NCI-H1436 treated with DMSO at 0.1 percent for 48 hours (cell line): ENCODE results near the gene TMEM61.
A peak's percentile ranks its signal among the peaks of the same experiment; 100 is the strongest.
"Not testable (repeated sequence)": the region's sequence is repeated elsewhere in the genome, so short reads cannot be mapped to it uniquely, and the experiment has no call there.

Experiments
- DNase-seq: peaks from one replicate; lab custom pipeline; 2025; lab: John Stamatoyannopoulos, UW

TMEM61 gene

GRCh38 chr1:54980528-54981241 is at the start of gene TMEM61:
Gene TMEM61, plus strand, starts transcription at chr1:54980628. Its CDS starts 438 bp downstream, at chr1:54981066.
- DNase-seq = no peak

GRCh38 chr1:54931275-54931840 is 49.1 kb upstream of the TMEM61 start:
- no peak for DNase-seq

DNA sequence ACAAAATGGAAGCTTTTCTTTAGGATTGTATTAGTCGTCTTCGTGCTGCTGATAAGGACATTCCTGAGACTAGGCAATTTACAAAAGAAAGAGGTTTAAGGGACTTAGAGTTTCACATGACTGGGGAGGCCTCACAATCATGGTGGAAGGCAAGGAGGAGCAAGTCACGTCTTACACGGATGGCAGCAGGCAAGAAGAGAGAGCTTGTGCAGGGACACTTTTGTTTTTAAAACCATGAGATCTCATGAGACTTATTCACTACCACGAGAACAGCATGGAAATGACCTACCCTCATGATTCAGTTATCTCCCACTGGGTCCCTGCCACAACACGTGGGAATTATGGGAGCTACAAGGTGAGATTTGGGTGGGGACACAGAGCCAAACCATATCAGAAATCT is 46.3 kb upstream of the TMEM61 start:
- not testable (repeated sequence) for DNase-seq

DNA sequence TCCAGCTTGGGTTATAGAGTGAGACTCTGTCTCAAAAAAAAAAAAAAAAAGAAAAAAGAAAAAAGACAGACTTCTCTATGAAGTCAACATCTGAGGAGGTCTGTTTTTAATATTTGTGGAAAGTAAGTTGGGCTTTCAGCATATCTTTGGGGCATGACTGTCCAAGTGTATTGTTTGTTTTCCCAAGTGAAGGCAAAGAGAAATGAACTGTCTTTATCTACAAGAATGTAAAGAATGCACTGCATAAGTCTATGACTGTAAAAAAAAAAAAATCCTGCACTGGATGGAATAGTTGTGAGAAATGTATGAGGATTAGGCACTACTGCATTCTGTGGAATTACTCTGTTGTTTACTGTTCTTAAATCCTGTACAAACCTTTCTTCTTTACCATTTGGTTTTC is 45.6 kb upstream of the TMEM61 start:
- no peak for DNase-seq

- DNase-seq = no peak
Measured at GRCh38 chr1:54936791-54937190, 43.6 kb upstream of the TMEM61 start.

DNA sequence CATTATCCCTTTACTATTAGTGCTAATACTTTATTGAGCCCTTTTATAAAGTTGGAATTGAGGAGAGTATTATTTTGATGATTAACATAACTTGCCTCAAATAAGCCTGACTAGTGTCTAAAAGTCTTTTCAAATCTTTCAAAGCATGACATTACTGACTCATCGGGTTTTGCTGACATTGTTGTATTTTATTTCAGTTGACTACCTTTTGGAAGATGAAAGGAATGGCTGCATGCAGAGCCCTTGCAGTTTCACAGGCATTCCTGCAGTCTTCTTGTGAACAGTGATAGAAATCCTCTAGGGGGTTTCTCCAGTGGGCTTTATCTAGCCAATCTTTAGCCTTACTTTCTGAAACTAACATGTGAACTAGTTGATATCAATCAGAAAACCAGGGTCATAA is 43.0 kb upstream of the TMEM61 start:
- no peak for DNase-seq

GRCh38 chr1:54938955-54939354 is 41.5 kb upstream of the TMEM61 start:
- DNase-seq = not testable (repeated sequence)

DNA sequence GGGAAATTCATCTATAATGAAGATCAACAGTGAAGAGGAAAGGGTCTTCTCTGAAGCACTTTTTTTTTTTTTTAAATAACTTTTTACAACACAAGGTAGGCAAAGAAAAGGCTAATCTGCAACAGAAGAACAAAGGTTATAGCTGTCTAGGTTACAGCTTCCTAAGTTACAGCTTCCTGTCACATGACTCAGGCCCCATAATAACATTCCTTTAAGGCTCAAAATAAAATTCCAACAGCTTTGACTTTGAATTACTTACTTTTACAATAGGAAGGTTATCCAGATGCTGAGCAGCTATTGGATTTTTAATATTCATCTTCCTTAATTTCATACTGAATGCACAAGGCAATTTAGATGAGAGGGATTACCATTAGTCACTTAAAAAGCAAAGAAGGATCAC is 40.4 kb upstream of the TMEM61 start:
- DNase-seq = no peak

GRCh38 chr1:54942976-54943375 is 37.5 kb upstream of the TMEM61 start:
- no peak for DNase-seq

DNA sequence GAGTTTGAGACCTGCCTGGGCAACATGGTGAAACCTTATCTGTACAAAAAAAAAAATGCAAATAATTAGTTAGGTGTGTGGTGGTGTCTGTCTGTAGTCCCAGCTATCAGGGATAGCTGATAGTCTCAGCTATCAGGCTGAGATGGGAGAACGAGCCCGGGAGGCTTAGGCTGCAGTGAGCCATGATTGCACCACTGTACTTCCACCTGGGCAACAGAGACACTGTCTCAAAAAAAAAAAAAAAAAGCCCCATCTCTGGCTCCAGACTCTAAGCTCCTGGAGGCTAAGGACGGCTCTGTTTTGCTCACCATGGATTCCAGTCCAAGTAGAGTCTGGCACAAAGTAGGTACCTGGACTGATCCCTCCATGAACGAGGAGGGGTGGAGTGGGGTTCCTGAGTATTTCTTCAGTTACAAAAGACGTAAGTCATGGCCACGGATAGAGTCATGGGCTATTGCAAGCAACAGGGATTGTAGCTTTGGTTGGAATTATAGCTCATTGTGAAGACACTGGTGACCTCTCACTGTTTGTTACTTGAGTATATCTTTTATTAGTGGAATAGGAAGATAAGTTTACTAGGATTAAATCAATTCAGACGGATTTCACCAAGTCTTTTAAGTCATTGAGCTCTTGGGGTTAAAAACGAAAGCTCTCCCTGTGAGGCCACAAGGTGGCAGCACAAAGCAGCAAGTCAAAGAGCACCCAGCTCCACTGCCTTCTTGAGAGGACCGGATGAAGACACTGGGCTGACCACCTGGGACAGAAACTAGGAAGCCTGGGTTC is 35.6 kb upstream of the TMEM61 start:
- DNase-seq = no peak

DNA sequence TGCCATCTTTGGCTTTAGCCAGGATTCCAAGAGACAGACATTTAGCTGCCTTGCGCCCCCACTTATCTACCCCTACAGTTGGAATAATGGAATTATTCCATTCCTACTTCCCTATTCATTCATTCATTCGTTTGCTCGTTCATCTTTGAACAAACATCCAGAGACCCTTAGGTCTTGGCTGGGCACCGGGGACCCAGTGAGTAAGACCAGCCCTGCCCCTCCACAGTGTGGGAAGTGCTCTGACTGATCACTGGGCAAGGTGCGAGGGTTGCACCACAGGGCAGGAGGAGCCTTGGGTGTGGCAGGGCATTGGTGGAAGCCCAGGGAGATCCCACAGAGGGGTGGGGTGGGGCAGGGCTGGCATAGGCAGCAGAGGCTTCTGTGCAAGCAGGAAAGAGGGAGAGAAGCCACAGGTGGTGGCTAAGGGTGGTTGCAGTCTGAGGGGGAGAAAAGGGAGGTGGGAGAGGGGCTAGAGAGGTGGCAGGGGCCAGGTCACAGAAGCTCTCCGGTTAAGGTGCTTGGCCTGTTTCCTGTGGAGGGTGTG is 35.0 kb upstream of the TMEM61 start:
- DNase-seq = no peak

- no peak for DNase-seq
Measured at GRCh38 chr1:54947540-54947939, 32.9 kb upstream of the TMEM61 start.

- DNase-seq = no peak
Measured at GRCh38 chr1:54949053-54949452, 31.4 kb upstream of the TMEM61 start.

- no peak for DNase-seq
Measured at GRCh38 chr1:54950006-54950368, 30.4 kb upstream of the TMEM61 start.

- peak; percentile 9 for DNase-seq
Measured at GRCh38 chr1:54950369-54951163, 29.9 kb upstream of the TMEM61 start.

DNA sequence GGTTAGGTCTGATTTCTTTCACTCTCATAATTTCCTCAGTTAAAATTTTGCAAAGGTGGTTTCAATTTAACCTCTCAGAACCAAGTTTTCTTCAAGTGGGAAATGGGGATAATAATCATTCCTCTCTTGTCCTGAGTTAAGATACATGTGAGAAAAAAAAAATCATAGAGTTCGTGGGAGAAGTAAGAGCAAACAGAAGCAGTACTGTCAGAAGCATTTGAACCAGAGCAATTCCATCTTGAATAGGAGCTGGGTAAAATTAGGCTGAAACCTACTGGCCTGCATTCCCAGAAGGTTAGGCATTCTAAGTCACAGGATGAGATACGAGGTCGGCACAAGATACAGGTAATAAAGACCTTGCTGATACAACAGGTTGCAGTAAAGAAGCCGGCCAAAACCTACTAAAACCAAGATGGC is 28.6 kb upstream of the TMEM61 start:
- DNase-seq = no peak

GRCh38 chr1:54952950-54953718 is 27.3 kb upstream of the TMEM61 start:
- DNase-seq = no peak

GRCh38 chr1:54953846-54954245 is 26.6 kb upstream of the TMEM61 start:
- DNase-seq = no peak

DNA sequence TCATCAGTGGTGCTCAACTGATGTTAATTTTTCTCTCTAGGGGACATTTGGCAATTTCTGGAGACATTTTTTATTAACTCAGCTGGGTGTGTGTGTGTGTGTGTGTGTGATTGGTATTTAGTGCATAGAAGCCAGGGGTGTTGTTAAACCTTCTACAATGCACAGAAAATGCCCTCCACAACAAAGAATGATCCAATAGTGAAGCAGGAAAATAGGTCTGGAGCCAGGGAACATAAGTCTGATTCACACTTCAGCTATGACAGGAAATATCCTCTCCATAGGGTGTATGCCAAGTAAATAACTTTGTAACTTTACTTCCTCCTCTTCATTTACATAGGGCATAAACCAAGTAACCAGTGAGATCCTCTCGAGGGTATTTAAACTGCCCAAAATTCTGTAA is 25.1 kb upstream of the TMEM61 start:
- no peak for DNase-seq

DNA sequence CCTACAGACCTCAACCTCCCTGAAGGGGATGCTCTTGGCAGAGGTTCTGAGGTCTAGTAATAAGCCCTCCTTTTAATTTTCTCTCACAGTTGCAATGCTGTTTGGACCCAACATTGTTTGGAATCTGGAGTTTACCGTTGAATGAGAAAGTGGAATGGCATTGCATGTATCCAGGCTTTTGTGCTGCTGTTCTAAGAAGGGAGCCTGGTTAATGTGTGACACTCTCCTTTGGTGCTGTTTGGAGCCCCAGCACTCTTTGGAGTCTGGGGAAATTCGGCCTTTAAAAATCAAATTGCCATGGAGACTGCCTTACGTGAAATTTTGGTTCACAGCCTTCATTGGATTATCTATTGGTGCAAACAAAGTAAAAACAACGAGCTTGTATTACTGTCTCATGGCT is 23.7 kb upstream of the TMEM61 start:
- no peak for DNase-seq

DNA sequence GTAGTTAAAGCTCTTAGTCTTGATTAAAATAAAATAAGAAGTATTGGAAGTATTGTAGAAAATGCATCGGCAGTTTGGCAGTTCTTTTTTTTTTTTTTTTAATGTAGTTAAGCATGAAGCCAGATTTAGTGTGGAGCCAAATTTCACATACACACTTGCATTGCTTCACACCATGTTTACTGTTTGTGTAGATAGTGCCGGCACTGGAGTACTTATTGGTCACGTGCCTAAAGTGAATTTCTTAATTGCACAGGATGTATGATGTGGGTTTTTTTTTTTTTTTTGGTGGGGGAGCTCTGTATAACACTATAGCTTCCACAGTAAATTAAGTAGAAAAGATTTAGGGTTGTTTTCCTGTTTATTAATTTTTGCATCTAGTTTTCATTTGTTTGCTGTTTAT is 21.2 kb upstream of the TMEM61 start:
- no peak for DNase-seq
